Upper lobe of left lung (tissue), 6 donors: ENCODE data around the gene TAS2R4. TPM values are rescaled to one million over a fixed set of nuclear protein-coding genes. Genes with fewer than 3 reads are reported as not detected.
A peak's percentile ranks its signal among the peaks of the same experiment; 100 is the strongest.
"Not testable (repeated sequence)": the region's sequence is repeated elsewhere in the genome, so short reads cannot be mapped to it uniquely, and the experiment has no call there.

ENCODE experiments used
- ATAC-seq, 2 donors: fragments of 200-7000 bp; cut with Tn5 transposase; one replicate each; pipeline ENCODE4 v1.9.1; 2022; ENCODE audit warnings: mild to moderate bottlenecking in 2 of 2, moderate library complexity in 2 of 2; ENCODE audit not compliant: low FRiP score in 2 of 2
- DNase-seq, 2 donors: peaks; one replicate each; pipeline ENCODE4 v3.0.0-alpha.2; 2019 to 2020
- H3K27ac ChIP-seq, 4 donors: fragments of 200-600 bp; sonication (generic); one replicate each; pipeline ENCODE4 v1.5.1; 2016 to 2019
- H3K27me3 ChIP-seq, 4 donors: fragments of 200-600 bp; sonication (generic); one replicate each; pipeline ENCODE4 v1.5.1; 2017 to 2019
- H3K36me3 ChIP-seq, 4 donors: fragments of 200-600 bp; sonication (generic); one replicate each; pipeline ENCODE4 v1.5.1; 2016 to 2019
- H3K4me1 ChIP-seq, 4 donors: fragments of 200-600 bp; sonication (generic); one replicate each; pipeline ENCODE4 v1.5.1; 2018 to 2019
- H3K4me3 ChIP-seq, 4 donors: fragments of 200-600 bp; sonication (generic); one replicate each; pipeline ENCODE4 v1.5.1; 2017 to 2019; ENCODE audit warnings: mild to moderate bottlenecking in 2 of 4, moderate library complexity in 1 of 4
- H3K9me3 ChIP-seq, 4 donors: fragments of 200-600 bp; sonication (generic); one replicate each; pipeline ENCODE4 v1.5.1; 2018 to 2019
- EP300 ChIP-seq, 4 donors: sonication (generic); formaldehyde crosslinking; IDR thresholded peaks; one replicate each; pipeline ENCODE4 v1.5.1; 2017; ENCODE audit warnings: antibody characterized with exemption in 4 of 4, control low read depth in 2 of 4
- POLR2A ChIP-seq, 4 donors: fragments of 450-650 bp; IDR thresholded peaks; one replicate each; pipeline ENCODE4 v1.5.1; 2016 to 2017; ENCODE audit warnings: antibody characterized with exemption in 4 of 4, mild to moderate bottlenecking in 2 of 4
- POLR2AphosphoS5 ChIP-seq, 2 donors: sonication (generic); formaldehyde crosslinking; IDR thresholded peaks; one replicate each; pipeline ENCODE4 v1.5.1; 2017; ENCODE audit warnings: antibody characterized with exemption in 2 of 2
- WGBS, 2 donors: methylation state at CpG; one replicate each; pipeline ENCODE4 v1.1.5; 2017 to 2018; 5-methylcytosine and 5-hydroxymethylcytosine counted together
- total RNA-seq, 6 donors: library from RNA; depleted of rRNA in 4 of 6; stranded (reverse); fragments of >200 nt in 4 of 6; gene quantifications; one replicate each; pipeline versions ENCODE4 v1.1.0 to v1.2.1, GENCODE V29; 2016 to 2021
- TF ChIP-seq, protein P1 (sequence below), 6 experiments: fragments of 450-650 bp in 4 of 6; fragments of 200-600 bp in 2 of 6; sonication (generic) in 2 of 6; IDR thresholded peaks; one replicate each; pipeline ENCODE4 v1.5.1; 2016 to 2019; ENCODE audit warnings: antibody characterized with exemption in 6 of 6
- donor health status: DM: no; HTN: no; CAD: no; lungs with moderate emphysema.
- donor health status: DM: no; HTN: yes; CAD: no; lungs with severe emphysema.

Gene TAS2R4
- total RNA-seq, 6 donors from 2014 or later, result 0.33 to 3.1 (median 1.3) TPM

DNA sequence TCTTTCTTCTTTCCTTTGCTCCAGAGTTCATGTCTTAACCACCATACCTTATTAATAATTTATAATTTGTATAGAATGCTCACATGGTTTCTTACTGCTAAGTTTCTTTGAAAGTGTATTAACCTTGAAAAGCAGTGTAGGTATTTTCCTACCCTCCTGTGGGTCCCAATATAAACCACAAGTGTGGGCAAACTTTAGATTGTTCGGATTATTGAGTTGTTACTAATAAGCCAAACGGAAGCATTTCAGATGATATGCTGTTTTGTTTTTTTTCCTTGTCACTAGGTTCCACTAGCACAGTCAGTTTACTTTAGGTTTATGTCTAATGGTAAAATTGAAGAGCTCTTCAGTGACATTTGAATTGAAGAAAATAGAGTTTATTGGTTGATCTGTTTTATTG lies 28.1 kb upstream of the TAS2R4 start:
- Histone ChIP-seq H3K36me3 (peaks cover 62 to 98% (median 75%) of the 10 kb centered on the region in 4 donors), H3K4me3 (no peak overlapping the region), H3K4me1 (no peaks in the 10 kb centered on the region), H3K27ac (no peak overlapping the region), H3K9me3 (peaks cover 5 to 29% (median 22%) of the 10 kb centered on the region in 4 donors), H3K27me3 (no peaks in the 10 kb centered on the region)
- WGBS, 2 donors, result 90 to 93% methylated on average over 2 of the region's 2 CpGs
- ATAC-seq (no peak), DNase-seq (no peak)
- TF ChIP-seq EP300 (IDR thresholded peaks at IDR 0.05) (no peak), POLR2A (IDR thresholded peaks at IDR 0.05) (no peak), POLR2AphosphoS5 (IDR thresholded peaks at IDR 0.05) (no peak)
- TF ChIP-seq, protein P1, sequence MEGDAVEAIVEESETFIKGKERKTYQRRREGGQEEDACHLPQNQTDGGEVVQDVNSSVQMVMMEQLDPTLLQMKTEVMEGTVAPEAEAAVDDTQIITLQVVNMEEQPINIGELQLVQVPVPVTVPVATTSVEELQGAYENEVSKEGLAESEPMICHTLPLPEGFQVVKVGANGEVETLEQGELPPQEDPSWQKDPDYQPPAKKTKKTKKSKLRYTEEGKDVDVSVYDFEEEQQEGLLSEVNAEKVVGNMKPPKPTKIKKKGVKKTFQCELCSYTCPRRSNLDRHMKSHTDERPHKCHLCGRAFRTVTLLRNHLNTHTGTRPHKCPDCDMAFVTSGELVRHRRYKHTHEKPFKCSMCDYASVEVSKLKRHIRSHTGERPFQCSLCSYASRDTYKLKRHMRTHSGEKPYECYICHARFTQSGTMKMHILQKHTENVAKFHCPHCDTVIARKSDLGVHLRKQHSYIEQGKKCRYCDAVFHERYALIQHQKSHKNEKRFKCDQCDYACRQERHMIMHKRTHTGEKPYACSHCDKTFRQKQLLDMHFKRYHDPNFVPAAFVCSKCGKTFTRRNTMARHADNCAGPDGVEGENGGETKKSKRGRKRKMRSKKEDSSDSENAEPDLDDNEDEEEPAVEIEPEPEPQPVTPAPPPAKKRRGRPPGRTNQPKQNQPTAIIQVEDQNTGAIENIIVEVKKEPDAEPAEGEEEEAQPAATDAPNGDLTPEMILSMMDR (IDR thresholded peaks at IDR 0.05), result no peak

DNA sequence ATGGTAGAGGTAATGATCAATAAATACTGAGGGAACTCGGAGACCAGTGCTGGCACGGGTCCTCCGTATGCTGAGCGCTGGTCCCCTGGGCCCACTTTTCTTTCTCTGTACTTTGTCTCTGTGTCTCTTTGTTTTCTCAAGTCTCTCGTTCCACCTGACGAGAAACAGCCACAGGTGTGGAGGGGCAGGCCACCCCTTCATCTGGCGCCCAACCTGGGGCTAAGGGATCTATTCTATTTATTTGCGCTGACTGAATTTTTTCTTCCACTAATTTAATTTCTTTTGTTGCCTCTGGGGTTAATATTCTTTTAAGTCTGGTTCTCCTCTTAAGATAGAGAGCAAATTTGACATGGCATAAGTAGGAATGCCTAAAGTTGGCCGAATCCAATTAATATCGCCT lies 24.6 kb upstream of the TAS2R4 start:
- ATAC-seq, H3K4me1 ChIP-seq, H3K27ac ChIP-seq, H3K27me3 ChIP-seq, H3K4me3 ChIP-seq, DNase-seq: not testable (repeated sequence)
- H3K9me3 ChIP-seq, result peaks cover 5 to 29% (median 22%) of the 10 kb centered on the region in 4 donors
- H3K36me3 ChIP-seq, result peaks cover 30 to 78% (median 55%) of the 10 kb centered on the region in 4 donors
- 97 to 99% methylated on average over 10 of the region's 10 CpGs for WGBS, 2 donors

DNA sequence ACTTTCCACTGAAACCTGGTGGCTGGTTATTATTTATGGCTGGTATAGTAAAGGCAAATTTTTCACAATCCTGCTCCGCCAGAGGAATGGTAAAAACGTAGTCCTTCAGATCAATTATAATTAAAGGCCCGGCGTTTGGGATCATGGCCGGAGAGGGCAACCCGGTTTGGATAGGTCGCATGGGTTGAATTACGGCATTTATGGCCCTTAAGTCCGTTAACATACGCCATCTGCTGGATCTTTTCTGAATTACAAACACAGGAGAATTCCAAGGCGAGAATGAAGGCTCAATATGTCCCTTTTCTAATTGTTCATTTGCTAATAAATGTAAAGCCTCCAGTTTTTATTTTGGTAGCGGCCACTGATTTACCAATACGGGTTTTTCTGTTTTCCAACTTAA lies 23.8 kb upstream of the TAS2R4 start:
- H3K36me3 ChIP-seq, result peaks cover 28 to 80% (median 56%) of the 10 kb centered on the region in 4 donors
- ATAC-seq (no peak), DNase-seq (no peak)
- H3K9me3 ChIP-seq, result peaks cover 5 to 29% (median 22%) of the 10 kb centered on the region in 4 donors
- H3K4me1 ChIP-seq, result no peaks in the 10 kb centered on the region
- WGBS, 2 donors, result 98 to 99% methylated on average over 13 of the region's 13 CpGs
- H3K27me3 ChIP-seq, result no peaks in the 10 kb centered on the region
- H3K27ac ChIP-seq, result no peak overlapping the region
- TF ChIP-seq POLR2A (IDR thresholded peaks at IDR 0.05), result no peak
- TF ChIP-seq POLR2AphosphoS5 (IDR thresholded peaks at IDR 0.05), result no peak
- TF ChIP-seq EP300 (IDR thresholded peaks at IDR 0.05), result no peak
- TF ChIP-seq, protein P1 (IDR thresholded peaks at IDR 0.05), result peak in 1 of 6 experiments; percentile 12
- no peak overlapping the region for H3K4me3 ChIP-seq

DNA sequence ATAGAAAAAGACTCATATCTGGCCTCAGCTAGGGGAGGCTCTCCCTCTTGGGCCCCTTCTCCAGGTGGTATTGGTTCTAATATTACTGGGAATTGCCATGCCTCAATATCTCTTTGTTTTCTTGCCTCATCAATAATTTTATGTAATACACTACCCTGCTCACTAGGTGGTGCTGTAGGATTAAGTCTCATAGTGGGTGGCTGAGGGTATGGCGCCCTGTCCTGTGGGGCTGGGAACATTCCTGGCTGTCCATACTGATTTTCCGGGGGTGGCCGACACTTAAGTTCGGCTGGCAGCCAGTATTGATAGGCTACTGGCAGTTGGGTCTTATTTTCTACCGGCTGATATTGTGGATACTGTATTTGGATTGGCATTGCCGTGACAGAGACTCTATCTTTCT lies 21.5 kb upstream of the TAS2R4 start:
- 78 to 100% methylated on average over 6 of the region's 6 CpGs for WGBS, 2 donors
- no peaks in the 10 kb centered on the region for H3K27me3 ChIP-seq
- ATAC-seq (no peak), DNase-seq (no peak)
- H3K4me3 ChIP-seq, result no peak overlapping the region
- peaks cover 5 to 29% (median 22%) of the 10 kb centered on the region in 4 donors for H3K9me3 ChIP-seq
- TF ChIP-seq EP300 (IDR thresholded peaks at IDR 0.05), result no peak
- TF ChIP-seq POLR2A (IDR thresholded peaks at IDR 0.05), result no peak
- TF ChIP-seq POLR2AphosphoS5 (IDR thresholded peaks at IDR 0.05), result no peak
- TF ChIP-seq, protein P1 (IDR thresholded peaks at IDR 0.05), result peak in 3 of 6 experiments; percentile 29 to 47 (median 31)
- H3K36me3 ChIP-seq, result peaks cover 19 to 70% (median 57%) of the 10 kb centered on the region in 4 donors
- H3K27ac ChIP-seq, result no peak overlapping the region
- no peaks in the 10 kb centered on the region for H3K4me1 ChIP-seq

DNA sequence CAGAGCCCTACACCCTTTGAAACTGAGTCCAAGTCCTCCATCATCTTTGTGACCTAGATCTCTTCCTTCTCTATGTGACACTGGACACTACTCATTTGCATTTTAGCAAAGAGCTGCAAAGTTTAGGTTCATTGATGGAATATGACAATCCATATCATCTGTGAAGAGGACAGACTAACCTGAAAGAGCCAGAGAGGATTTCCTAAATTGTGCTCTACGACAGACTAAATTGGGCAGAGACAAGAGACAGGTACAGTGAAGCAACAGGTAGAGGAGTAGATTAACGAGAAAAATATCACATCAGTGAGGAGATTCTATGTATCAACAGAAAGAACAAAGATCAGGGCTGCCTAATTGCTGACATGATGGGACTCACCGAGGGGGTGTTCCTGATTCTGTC lies 12.7 kb upstream of the TAS2R4 start, which contains the start of gene TAS2R3:
Gene TAS2R3, plus strand, starts transcription at position 301 of the 400 bp plus-strand sequence. Its CDS starts 62 bp downstream, at position 363.
- Histone ChIP-seq H3K4me1 (no peaks in the 10 kb centered on the region), H3K4me3 (no peak within 1 kb of the TSS), H3K9me3 (no peaks in the 10 kb centered on the region), H3K27ac (no peak within 1 kb of the TSS), H3K27me3 (no peaks in the 10 kb centered on the region), H3K36me3 (peaks cover 0 to 62% (median 20%) of the 10 kb centered on the region in 4 donors)
- DNase-seq, result no peak
- ATAC-seq, result no peak
- WGBS, 2 donors, result 95 to 96% methylated on average over 3 of the region's 3 CpGs
- TF ChIP-seq, protein P1 (IDR thresholded peaks at IDR 0.05), result no peak
- TF ChIP-seq POLR2A (IDR thresholded peaks at IDR 0.05) (no peak), POLR2AphosphoS5 (IDR thresholded peaks at IDR 0.05) (no peak), EP300 (IDR thresholded peaks at IDR 0.05) (no peak)

DNA sequence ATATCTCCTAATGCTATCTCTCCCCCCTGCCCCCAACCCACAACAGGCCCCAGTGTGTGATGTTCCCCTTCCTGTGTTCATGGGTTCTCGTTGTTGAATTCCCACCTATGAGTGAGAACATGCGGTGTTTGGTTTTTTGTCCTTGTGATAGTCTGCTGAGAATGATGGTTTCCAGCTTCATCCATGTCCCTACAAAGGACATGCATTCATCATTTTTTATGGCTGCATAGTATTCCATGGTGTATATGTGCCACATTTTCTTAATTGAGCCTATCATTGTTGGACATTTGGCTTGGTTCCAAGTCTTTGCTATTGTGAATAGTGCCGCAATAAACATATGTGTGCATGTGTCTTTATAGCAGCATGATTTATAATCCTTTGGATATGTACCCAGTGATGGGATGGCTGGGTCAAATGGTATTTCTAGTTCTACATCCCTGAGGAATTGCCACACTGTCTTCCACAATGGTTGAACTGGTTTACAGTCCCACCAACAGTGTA lies 6.3 kb upstream of the TAS2R4 start:
- not testable (repeated sequence) for DNase-seq, H3K27ac ChIP-seq, H3K27me3 ChIP-seq, H3K4me1 ChIP-seq, H3K9me3 ChIP-seq, H3K4me3 ChIP-seq, H3K36me3 ChIP-seq, ATAC-seq
- 93 to 98% methylated on average over 3 of the region's 3 CpGs for WGBS, 2 donors
